ENCODE results near the gene PECR.

The PECR gene

DNA sequence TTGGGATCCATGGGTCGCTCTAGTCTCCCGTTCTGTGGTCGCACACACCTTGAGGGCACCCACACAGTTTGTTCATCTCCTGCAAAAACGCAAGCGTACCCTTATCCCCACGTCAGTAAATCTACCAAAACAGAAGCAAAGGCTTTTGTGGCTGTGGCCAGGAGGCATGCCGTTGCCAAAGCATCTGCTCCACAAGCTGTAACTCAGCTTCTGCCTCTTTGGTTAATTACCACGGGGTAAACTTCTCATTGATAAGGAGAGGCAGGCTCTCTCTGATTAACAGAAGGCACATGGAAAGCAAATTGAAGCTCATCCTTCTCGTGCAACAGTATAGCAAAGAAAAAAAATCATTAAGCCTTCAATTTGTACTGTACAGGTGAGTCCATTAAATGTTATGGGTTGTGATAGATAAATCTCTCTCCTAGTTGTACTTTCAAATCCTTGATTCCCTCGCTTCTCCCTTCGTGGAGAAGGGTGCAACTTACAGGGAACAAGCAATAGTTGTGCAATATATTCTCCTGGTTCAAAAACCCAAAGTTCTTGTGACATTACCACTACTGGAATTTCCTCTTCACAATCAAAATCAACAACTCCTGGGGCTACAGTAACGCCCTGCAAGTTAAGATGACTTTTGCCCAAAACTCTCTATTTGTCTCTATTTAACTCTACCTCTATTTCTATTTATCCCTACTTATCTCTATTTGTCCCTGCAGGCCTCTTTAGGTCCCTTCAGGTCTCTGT lies 10.3 kb downstream of the PECR start:
- DNase-seq (ENCODE audit: low spot score) = no peak

- no peak for DNase-seq (ENCODE audit: low spot score)
Measured at GRCh38 chr2:216070195-216070594, 11.4 kb downstream of the PECR start.

DNA sequence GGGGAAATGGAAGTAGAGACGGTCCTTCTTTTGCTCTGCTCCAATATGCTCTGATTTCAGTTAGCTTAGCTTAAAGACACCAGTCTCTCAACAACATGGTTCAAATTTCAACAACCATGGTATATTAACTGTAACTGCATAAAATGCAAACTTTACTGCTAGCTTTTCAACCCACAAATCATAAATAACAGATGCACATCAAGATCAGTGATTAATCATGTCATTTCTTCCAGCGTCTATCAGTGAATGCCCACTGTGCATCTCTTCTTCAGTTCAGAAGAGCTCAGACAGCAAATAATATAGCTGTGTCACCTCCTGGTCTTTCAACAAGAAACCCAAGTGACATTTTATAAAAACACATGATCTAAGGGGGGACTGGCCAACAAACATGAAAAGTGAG lies 12.6 kb downstream of the PECR start:
- DNase-seq (ENCODE audit: low spot score) = no peak

DNA sequence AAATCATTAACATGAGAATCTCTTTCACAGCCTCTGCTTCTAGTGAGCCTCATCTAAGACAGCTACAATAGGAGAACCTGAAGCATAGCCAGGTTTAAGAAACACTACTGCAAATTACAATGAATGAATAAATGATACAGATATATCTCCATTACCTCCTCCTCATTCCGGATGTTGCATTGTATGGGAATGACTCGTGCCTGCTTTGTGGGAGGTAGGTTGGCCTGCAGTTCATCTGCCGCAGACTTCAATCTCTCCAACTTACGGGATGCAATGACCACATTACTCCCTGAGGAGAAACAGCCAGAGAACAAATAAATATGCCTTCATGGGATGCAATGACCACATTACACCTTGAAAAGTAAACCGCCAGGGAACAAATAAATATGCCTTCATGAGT lies 15.4 kb downstream of the PECR start:
- DNase-seq (ENCODE audit: low spot score) = peak; percentile 22

DNA sequence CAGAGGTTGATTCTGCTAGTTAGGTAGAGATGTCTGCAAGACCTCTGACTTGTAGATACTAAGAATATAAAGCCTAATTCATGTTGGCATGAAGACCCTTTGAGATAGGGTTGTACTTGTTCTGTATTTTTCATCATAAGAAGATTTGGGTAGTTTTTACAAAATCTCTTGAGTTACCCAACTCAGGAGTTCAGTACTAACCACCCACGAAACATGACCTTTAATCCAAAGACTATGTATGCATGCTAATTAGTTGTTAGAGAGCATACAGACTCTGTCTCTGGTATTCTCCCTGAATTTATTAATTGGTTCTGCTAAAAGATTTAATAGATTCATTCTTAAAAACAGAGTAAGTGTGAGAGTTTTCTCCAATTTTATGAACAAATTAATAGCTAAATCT lies 16.9 kb downstream of the PECR start:
- no peak for DNase-seq (ENCODE audit: low spot score)

DNA sequence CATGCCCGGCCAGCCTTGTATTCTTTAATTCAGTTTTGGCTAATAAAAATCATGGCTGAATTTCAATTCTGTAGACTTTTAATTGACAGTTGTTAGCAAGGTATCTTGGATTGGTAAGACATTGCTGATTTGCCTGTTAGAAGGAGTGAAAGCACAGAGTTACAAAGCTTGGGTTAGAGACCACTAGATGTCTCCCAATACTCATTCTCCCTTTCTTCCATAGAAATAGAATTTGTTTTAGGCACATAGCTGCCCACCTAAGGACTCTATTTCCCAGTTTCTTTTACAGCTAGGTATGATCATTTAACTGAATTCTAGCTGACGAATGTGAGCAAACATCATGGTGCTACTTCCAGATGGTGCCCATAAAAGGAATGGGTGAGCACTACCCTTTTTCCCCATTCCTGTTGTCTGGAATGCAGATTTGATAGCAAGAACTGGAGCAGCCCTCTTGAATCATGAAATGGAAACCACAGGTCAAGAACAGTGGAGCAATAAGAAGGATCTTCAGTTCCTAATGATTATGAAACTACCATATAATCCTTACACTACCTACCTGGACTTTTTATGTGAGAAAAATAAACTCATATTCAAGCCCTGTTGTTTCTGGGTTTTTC lies 17.5 kb downstream of the PECR start:
- no peak for DNase-seq (ENCODE audit: low spot score)

DNA sequence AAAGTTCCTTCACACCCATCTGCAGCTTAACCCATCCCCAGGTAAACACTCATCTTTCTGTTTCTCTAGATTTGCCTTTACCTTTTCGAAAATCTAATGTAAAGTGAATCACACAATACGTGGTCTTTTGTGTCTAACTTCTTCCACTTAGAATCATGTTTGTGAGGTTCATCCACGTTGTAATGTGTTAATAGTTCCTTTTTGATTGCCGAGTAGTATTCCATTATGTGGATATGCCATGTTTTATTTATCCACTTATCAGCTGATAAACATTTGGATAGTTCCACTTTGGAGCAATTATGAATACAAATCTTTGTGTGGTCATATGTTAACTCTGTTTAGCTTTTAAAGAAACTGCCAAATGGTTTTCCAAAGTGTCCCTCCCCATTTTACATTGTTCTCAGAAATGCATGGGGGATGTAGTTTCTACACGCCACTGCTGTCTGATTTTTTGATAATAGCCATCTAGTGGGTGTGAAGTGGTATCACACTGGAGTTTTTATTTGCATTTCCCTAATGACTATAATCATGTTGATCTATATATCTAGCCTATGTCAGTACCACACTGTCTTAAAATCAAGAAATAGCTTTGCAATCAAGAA lies 22.3 kb downstream of the PECR start:
- DNase-seq (ENCODE audit: low spot score) = no peak

- DNase-seq (ENCODE audit: low spot score) = peak; percentile 61
Measured at GRCh38 chr2:216057688-216058193, 23.9 kb downstream of the PECR start.

GRCh38 chr2:216056739-216057138 lies 24.9 kb downstream of the PECR start:
- DNase-seq (ENCODE audit: low spot score) = no peak

DNA sequence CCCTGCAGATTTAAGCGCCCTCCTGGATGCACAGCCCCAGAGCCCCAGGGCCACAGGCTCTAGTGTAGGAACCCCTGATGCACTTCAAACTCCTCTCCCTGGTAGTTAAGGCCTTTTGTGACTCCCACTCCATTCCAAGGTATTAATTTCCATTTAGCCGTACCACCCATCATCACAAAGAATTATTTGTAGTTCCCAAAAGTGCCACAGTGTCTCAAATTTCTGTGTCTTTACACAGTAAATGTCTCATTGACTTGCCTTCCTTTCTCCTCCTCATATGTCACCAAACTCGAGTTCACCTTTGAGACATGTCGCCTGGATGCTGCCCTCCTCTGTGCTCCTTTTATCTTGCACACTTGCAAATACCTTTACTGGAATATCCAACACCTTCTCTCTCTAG lies 25.9 kb downstream of the PECR start:
- no peak for DNase-seq (ENCODE audit: low spot score)

DNA sequence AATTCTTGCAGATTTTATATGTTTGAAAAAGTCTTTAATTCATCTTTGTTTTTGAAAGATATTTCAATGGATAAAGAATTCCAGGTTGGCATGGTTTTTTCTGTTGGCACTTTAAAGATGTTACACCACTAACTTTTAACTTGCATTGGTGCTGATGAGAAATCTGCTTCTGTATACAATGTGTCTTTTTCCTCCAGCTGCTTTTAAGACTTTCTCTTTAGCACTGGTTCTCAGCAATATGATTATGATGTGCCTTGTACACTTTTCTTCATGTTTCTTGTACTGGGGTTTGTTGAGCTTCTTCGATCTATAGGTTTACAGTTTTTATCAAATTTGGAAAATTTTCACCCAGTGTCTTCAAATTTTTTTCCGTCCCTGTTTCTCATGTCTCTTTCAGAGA lies 29.2 kb downstream of the PECR start:
- no peak for DNase-seq (ENCODE audit: low spot score)

DNA sequence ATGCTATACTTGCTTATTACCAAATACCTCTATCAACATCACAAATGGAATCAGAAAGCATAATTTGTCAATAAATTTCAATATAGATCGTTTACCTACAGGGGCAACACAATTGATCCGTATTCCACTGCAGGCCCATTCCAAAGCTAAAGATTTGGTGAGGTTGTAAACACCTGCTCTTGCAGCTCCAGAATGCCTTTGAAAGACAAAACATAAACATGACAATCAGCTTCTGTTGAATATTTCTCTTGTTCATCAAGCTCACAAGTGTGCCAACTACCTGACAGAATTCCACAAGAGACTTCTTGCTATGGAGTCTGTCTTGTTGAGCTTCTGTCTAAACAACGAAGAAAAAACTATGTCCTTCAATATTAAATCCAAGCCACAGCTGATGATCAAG lies 30.3 kb downstream of the PECR start:
- DNase-seq (ENCODE audit: low spot score) = no peak

- no peak for DNase-seq (ENCODE audit: low spot score)
Measured at GRCh38 chr2:216049452-216049851, 32.2 kb downstream of the PECR start.

DNA sequence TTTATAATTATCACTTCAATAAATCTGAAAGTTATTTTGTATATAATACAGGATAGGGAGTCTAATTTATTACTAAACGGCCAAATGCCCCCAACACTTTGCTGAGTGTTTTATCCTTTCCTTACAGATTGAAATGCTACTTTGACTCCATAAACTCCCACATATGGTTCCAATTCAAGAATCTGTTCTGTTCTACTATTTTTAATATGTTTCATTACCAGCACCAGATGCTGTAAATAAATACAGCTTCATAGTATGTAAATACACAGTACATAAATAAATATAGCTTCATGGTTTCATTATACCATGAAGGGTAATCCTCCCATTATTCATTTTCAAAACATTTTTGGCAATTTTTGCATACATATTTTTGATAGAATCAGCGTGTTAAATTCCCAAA lies 34.2 kb downstream of the PECR start:
- no peak for DNase-seq (ENCODE audit: low spot score)

GRCh38 chr2:216044883-216045486 lies 36.6 kb downstream of the PECR start:
- no peak for DNase-seq (ENCODE audit: low spot score)

- no peak for DNase-seq (ENCODE audit: low spot score)
Measured at GRCh38 chr2:216043949-216044348, 37.7 kb downstream of the PECR start.

DNA sequence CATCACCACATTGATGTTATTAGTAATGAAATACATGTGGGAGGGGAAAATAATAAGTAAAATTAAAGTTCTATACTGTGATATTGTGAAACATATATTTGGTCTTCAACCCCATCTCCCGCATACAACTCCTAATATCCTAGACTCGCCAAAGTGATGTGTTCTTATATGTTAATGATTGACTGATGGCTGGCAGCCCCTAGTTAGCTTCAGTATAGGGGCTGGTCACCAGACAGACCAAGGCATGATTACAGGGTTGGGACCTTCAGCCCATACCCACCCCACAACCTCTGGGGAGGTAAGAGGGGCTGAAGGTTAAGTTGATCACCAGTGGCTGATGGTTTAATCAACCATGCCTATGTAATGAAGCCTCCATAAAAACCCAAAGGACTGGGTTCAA lies 40.2 kb downstream of the PECR start:
- DNase-seq (ENCODE audit: low spot score) = no peak

GRCh38 chr2:216039918-216040317 lies 41.7 kb downstream of the PECR start:
- DNase-seq (ENCODE audit: low spot score) = no peak

DNA sequence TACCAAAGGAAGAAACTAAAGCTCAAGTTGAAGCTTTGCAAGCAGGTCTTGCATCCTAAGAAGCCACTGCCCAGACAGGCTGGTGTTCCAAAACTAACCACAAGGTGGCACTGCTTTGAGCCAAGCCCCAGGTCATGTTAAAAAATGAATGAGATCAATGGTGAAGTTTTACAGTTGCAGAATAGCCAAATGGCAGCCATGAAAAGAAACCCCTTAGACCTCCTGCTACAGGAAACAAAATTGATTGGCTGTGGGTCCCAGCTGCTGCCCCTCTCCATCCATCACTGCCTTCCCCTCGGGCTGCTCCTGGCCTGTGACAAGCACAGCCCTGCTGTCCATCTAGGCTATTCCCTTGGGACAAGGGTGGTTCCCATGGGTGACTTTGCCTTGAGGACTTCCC lies 47.5 kb downstream of the PECR start:
- DNase-seq (ENCODE audit: low spot score) = peak; percentile 61

- no peak for DNase-seq (ENCODE audit: low spot score)
Measured at GRCh38 chr2:216033403-216033802, 48.2 kb downstream of the PECR start.

DNA sequence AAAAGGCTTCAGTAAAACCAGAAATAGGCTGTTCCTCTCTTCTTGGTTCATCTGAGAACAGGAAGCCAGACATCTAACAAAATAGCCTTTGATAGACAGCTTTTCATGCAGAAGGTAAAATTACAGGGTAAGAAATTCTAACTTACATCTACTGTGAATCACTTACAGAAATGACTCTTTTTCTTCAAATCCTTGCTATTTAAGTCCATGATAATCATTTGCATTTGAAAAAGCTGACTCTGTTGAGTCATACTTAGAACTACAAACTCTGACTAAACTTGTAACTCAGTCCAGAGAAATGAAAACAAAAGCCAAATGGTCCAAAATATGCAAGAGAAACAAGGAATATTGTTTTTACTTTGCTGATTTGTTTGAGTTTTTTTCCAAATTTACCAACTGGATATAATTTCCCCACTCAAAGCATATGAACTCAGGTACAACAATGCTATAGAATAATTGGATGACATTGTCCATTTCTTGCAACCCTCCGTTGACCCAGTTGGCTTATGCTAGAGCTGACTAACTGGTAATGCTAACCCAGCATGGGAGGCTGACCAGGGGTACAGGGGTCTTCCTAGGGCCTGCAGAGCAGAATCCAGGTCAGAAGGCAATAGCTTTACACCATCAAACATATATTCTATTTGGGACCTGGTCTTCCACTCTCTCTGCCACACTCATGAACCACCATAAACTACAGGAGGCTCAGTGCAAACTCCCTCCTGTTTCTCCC lies 49.5 kb downstream of the PECR start:
- peak; percentile 37 for DNase-seq (ENCODE audit: low spot score)

DNA sequence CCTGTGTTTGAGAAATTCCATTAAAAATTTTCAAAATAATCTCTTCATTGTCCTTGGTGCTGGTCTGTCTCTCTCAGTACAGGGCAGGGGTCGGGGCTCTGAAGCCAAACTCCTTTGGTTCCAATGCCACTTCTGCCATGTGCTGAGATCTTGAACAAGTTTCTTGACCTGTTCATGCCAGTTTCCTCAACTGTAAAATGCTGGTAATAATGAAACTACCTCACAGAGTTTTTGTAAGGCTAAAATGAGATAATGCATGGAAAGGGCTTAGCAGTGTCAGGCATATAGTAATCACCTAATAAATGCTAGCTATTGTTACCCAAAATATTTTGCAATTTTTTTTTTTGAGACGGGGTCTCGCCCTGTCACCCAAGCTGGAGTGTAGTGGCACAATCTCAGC lies 51.4 kb downstream of the PECR start:
- no peak for DNase-seq (ENCODE audit: low spot score)

All from AG08396 (cell line).